Fibroblast of skin of scalp (primary cell): Measurements from ENCODE around the gene PARP4. TPM values are rescaled to one million over a fixed set of nuclear protein-coding genes. Genes with fewer than 3 reads are reported as not detected.
"Not testable (repeated sequence)": the region's sequence is repeated elsewhere in the genome, so short reads cannot be mapped to it uniquely, and the experiment has no call there.

Experiments used
- DNase-seq: peaks from one replicate; pipeline ENCODE4 v3.0.0-alpha.2; 2013
- polyA plus RNA-seq, 2 experiments: library from polyadenylated mRNA; unstranded; fragments of 120-200 nt; gene quantifications; one replicate each; pipeline ENCODE4 v1.2.1, GENCODE V29; 2013; ENCODE audit not compliant: insufficient read length in 2 of 2

The PARP4 gene
- polyA plus RNA-seq (2013, experiment 1 of 2; ENCODE audit: insufficient read length): 19.5 TPM
- polyA plus RNA-seq (2013, experiment 2 of 2; ENCODE audit: insufficient read length): 20.2 TPM

GRCh38 chr13:24512197-24512907, at the start of gene PARP4:
Gene PARP4 (minus strand): TSS chr13:24512778. CDS start chr13:24503776, 9,002 bp downstream.
- peak; percentile 69 for DNase-seq

DNA sequence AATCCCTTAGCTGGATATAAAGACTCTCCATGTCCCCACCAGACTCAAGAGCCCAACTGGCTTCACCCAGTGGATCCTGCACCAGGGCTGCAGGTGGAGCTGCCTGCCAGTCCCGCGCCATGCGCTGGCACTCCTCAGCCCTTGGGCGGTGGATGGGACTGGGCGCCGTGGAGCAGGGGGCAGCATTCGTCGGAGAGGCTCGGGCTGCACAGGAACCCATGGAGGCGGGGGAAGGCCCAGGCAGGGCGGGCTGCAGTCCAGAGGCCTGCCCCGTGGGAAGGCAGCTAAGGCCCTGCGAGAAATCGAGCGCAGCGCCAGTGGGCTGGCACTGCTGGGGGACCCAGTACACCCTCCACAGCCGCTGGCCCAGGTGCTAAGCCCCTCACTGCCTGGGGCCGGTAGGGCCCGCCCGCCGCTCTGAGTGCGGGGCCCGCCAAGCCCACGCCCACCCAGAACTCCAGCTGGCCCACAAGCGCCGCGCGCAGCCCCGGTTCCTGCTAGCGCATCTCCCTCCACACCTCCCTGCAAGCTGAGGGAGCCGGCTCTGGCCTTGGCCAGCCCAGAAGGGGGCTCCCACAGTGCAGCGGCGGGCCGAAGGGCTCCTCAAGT, 48.1 kb upstream of the PARP4 start:
- DNase-seq: not testable (repeated sequence)

GRCh38 chr13:24559431-24560218, 47.0 kb upstream of the PARP4 start:
- not testable (repeated sequence) for DNase-seq

- peak; percentile 7 for DNase-seq
Measured at GRCh38 chr13:24557081-24557480, 44.5 kb upstream of the PARP4 start.

GRCh38 chr13:24553892-24554291, 41.3 kb upstream of the PARP4 start:
- not testable (repeated sequence) for DNase-seq

DNA sequence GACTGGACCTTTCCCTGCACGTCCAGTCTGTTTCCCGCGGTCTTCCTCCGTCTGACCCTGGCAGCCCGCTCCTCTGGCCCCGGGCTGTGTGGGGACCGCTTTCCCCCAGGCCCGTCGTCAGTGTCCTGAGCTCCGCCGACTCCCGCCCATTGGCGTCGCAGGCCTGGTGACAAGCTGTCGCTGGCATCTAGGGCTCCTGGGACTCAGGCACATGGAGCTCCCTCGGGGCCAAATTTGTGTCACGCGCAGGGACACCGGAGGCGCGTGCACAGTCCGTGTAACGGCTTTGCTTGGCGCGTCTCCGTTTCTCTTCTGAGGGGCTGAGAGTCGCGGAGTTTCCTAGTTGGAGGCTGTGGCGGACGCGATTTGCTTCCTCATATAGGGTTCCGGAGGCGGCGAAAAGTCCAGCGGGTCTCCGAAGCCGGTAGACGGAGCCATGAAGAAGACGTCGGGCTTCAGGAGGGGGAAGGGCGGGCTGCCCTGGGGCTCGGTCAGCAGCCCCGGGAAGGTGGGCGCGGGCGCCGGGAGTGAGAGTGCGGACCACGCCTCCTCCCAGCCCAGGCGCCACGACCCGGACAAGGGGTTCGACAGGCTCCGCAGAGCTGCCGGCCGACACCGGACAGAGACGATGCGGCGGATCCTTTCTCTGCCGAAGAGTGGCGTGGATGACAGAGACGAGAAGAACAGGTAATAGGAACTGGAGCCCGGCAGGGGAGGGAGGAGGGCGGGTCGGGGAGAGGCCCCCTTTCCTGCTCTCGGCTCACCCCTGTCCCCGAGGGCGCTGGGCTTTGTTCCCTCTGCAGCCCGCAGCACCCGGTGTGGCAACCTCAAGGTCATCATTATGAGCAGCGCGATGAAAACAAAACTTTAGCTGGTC, 29.1 kb upstream of the PARP4 start:
- DNase-seq: not testable (repeated sequence)

DNA sequence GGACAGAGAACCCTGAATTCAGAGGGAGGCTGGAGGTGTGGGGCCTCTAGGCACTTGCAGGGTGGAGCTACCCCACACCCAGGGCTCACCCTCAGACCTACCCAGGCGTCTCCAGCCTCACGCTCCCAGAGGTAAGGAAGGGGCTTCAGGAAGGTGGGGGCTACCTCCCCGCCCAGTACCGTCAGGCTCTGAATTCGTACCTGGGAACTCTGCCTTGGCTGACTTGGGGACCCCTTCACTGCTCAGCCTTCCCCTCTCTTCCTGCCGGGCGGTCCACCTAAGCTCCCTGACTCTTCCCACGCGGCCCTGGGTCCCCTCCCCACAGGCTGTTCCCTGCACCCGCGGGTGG, 28.5 kb upstream of the PARP4 start:
- DNase-seq: no peak

DNA sequence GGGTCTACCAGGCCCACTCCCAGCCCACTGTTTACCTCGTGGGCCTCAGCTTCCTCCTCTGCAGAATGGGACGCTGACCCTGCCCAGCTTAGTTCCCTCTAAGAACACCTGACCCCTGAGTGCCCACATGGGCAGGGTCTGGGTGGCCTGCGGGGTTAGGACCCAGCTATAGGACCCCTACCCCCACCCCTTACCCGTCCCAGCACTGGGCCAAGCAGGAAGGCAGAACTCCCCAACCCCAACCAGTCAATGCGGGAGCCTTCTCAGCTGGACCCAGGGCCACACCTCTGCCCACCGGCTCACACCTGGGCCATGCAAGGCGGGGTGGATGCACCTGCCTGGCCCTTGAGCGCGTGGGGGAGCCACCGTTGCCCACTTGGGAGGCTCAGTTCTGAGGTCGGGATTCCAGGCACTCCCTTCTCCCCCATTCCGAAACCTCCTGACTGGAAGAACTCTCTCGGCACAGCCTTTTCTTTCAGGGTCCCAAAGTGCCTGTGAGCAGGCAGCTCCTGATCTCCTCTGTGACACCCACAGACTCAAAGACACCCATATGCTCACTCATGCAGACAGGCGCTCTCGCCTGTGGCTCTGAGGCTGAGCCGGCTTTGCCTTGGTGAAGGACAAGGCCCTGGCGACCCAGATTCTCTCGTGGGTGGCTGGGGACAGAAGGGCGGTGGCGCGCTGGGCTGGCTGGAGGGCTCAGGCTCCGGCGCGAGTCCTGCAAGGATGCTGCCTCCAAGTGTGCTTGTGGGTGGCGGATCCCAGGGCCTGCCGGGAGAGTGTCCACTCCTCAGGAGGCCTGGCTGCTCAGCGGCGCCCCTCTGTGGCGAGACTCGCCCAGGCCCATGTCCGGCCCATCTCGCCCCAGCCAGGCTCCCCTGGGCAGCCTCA, 27.9 kb upstream of the PARP4 start:
- DNase-seq: no peak

GRCh38 chr13:24539500-24540165, 27.1 kb upstream of the PARP4 start:
- DNase-seq: no peak

DNA sequence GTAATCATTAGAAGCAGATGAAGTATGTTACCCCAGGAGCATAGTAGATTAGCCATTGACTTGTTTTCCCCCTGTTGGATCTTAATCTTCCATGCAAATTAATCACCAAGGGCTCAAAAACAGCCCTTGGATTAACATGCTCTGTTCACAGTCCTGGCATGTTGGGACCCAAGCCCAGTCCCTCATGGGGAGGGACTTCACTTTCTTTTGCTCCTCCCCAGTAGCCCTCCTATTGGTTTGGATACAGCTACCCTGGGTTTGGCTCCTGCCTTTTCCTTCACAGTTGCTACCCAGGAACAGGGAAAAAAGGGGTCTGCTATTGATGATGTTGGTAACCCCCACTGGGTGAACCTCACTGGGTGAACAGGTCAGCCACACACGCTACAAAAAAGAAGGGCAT, 16.9 kb upstream of the PARP4 start:
- DNase-seq: no peak

GRCh38 chr13:24528816-24529398, 16.3 kb upstream of the PARP4 start:
- no peak for DNase-seq

DNA sequence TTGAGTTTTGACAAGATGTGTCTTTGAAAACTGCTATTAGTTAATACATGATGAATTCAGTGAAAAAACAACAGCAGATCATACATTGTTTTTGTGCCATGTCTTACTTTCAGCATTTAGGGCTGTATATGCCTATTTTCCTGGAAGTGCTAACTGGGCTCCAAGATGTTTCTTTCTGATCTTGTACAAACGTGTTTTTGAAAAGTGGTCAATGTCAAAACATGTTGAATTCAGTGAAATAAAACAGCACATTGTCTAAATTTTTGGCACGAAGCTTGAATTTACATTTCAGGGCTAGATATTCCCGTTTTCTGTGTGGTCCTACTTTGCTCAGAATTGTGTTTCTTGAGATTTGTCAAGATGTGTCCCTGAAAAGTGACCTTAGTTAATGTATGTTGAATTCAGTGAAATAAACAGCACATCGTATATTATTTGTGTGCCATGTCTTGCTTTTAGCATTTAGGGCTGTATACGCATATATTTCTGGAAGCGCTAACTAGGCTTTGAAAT, 14.7 kb upstream of the PARP4 start:
- DNase-seq: no peak

DNA sequence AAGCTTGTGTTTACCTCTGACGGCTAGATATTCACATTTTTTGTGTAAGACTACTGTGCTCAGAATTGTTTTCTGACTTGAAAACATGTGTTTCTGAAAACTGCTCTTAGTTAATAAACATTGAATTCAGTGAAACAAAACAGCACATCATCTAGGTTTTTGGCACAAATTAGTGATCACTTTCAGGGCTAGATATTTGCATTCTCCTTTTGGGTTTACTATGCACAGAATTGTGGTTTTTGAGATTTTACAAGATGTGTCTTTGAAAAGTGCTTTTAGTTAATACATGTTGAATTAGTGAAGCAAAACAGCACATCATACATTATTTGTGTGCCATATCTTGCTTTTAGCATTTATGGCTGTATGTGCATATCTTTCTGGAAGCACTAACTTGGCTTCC, 8.2 kb upstream of the PARP4 start:
- DNase-seq: no peak

DNA sequence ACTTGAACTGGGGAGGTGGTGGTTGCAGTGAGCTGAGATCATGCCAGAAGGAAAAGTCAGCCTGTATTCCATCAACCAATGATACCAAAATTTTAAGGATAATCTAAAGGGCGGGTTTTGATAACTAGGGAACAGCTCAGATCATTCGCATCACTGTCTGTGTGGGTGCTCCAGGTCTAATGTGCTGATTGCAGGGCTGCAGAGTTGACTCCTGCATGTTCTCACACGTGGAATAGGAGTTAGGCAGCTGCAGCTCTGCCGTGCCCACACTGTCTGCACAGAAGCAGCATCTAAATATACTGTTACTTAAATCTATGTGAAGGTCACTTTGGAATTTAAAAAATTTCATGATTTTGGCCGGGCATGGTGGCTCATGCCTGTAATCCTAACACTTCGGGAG, 4.3 kb upstream of the PARP4 start:
- no peak for DNase-seq

DNA sequence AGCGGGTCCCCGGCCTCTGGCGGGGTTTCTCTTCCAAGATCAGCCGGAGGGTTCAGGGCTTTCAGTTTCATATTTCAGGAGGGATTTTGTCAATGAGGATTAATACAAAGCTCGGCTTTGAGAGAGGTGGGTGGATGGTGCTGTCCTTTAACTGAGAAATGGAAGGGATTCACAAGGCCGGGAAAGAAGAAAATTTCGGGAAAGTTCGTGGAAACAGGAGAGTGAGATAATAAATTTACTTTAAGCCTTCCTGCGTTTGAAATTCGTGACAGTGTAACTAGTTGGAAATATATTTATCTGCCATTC, 283 bp upstream of the PARP4 start:
- DNase-seq: no peak

GRCh38 chr13:24511816-24512196, 772 bp downstream of the PARP4 start:
- no peak for DNase-seq

- peak; percentile 71 for DNase-seq
Measured at GRCh38 chr13:24511019-24511815, 1.4 kb downstream of the PARP4 start.

DNA sequence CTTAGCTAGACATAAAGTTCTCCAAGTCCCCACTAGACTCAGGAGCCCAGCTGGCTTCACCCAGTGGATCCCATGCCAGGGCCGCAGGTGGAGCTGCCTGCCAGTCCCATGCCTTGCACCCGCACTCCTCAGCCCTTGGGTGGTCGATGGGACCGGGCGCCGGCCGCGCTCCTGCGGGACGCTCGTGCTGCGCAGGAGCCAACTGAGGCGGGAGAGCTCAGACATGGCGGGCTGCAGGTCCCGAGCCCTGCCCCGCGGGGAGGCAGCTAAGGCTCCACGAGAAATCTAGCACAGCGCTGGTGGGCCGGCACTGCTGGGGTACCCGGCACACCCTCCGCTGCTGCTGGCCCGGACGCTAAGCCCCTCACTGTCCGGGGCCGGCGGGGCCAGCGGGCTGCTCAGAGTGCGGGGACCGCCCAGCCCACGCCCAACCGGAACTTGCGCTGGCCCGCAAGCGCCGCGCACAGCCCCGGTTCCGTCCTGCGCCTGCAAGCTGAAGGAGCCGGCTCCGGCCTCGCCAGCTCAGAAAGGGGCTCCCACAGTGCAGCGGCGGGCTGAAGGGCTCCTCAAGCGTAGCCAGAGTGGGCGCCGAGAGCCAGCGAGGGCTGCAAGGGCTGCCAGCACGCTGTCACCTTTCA, 5.8 kb downstream of the PARP4 start:
- no peak for DNase-seq

DNA sequence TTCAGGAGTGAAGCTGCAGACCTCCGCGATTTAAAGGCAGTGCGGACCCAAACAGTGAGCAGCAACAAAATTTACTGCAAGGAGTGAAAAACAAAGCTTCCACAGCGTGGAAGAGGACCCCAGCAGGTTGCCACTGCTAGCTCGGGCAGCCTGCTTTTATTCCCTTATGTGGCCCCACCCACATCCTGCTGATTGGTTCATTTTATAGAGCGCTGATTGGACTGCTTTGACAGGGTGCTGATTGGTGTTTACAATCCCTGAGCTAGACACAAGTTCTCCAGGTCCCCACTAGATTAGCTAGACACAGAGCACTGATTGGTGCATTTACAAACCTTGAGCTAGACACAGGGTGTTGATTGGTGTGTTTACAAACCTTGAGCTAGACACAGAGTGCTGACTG, 6.3 kb downstream of the PARP4 start:
- DNase-seq: not testable (repeated sequence)
